Activated CD8-positive, alpha-beta memory T cell treated with anti-CD3 and anti-CD28 coated beads for 36 hours (primary cell): Measurements from ENCODE around the gene DNAJC5. TPM values are rescaled to one million over a fixed set of nuclear protein-coding genes. Genes with fewer than 3 reads are reported as not detected.
"Not testable (repeated sequence)": the region's sequence is repeated elsewhere in the genome, so short reads cannot be mapped to it uniquely, and the experiment has no call there.

Experiments used
- CTCF ChIA-PET: fragments of 350-600 bp; sonication (Branson Sonifier 250); formaldehyde crosslinking; loops from one replicate; lab custom pipeline; 2021; ENCODE audit warnings: antibody characterized with exemption; lab: Charles Lee
- POLR2A ChIA-PET: fragments of 350-600 bp; sonication (Branson Sonifier 250); formaldehyde crosslinking; loops from one replicate; lab custom pipeline; 2021; ENCODE audit warnings: antibody characterized with exemption; lab: Charles Lee
- total RNA-seq, 2 experiments: library from RNA; stranded (reverse); gene quantifications; one replicate each; pipeline ENCODE4 v1.2.3, GENCODE V29; 2021

Gene DNAJC5
- total RNA-seq, 2 experiments from 2014 or later = 40.3 TPM

DNA sequence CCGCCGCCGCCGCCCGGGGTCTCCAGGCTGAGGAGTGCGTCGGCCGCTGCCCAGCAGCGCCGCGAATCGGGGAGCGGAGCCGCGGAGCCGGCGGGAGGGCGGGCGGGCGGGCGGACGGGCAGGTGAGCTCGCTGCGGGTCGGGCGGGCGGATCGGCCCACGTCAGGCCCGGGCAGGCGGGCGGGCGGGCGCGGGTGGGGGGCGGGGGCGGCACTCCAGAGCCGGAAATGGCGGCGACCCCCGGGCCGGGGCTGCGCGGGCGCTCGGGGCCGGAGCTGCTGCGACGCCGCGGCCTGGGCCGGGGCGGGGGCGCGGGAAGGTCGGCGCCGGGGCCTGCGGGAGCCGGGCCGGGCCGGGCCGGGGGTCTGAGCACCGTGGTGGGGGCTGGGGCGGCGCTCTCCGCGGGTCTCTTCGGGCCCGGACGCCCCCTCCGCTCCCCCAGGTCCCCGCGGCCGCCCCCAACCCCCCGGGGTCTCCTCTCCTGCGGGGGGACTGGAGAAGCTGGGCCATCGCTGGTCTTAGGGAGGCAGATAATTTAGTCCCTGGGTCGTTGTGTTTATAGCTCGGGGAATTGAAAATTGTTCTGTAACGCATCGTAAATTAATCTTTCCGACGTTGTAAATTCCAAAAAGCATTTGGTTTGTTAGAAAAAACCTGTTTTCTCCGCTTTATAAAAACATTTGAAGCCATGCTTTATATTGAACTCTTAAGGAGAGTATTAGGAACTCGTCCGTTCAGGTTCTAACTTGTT lies 451 bp downstream of the DNAJC5 start:
- ChIA-PET POLR2A (interaction anchor here (0.8 to 2.6 kb wide), 3 partner anchors 30 to 623 kb away, joined by 3 to 13 read pairs (median 5); partner anchors contain the start of genes SAMD10 and TPD52L2), CTCF (no interaction called here)

- POLR2A ChIA-PET = interaction anchor here (0.8 to 2.6 kb wide), 3 partner anchors 31 to 624 kb away, joined by 3 to 13 read pairs (median 5); partner anchors contain the start of genes SAMD10 and TPD52L2
Observed at GRCh38 chr20:63895952-63896263, 982 bp downstream of the DNAJC5 start.

DNA sequence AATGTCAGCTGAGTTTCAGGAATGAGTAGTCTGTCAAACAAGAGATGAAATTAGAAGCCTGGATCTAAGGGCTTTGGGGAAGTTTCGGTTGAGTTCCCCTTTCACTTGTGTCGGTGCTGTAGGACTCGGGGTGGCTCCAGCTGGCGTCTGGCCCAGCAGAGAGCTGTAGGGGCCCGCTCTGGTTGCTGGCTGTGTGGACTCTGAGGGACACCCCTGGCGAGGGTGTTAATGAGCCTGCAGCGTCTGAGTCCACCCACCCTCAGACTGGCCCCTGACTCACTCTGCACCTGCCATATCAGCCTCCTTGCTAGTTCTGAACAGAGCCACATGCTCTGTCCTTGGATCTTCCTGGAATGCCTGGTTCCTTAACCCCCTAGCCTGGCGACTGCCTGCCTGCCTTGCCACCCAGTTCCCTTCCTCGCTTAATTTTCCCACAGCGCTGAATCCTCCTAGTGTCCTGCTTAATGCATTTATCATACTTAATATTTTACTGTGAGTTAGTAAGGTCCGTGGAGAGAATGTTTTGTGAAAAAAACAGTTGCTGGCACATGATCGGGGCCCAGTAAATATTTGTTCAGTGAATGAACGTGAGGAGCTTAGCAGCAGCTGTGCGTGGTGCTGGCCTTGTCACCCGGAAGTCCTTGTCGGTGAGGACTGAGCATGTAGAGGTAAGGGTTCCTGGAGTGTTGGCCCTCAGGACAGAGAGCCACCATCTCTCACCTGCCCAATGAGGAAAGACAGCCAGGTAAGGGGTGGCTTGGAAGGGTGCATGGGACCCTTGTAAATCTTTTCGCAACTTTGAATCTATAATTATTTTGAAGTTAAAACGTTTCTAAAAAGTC lies 1.6 kb downstream of the DNAJC5 start:
- ChIA-PET CTCF (interaction anchor here (1.0 kb wide), 1 partner anchor 142 kb away, joined by 4 read pairs; no protein-coding TSS in a partner anchor), POLR2A (interaction anchor here (2.6 kb wide), 1 partner anchor 31 kb away, joined by 13 read pairs; the partner anchor contains the start of gene TPD52L2)

More at GRCh38 chr20:63895952-63896263, 982 bp downstream of the DNAJC5 start:
- CTCF ChIA-PET = interaction anchor here (1.0 kb wide), 1 partner anchor 142 kb away, joined by 4 read pairs; no protein-coding TSS in a partner anchor

DNA sequence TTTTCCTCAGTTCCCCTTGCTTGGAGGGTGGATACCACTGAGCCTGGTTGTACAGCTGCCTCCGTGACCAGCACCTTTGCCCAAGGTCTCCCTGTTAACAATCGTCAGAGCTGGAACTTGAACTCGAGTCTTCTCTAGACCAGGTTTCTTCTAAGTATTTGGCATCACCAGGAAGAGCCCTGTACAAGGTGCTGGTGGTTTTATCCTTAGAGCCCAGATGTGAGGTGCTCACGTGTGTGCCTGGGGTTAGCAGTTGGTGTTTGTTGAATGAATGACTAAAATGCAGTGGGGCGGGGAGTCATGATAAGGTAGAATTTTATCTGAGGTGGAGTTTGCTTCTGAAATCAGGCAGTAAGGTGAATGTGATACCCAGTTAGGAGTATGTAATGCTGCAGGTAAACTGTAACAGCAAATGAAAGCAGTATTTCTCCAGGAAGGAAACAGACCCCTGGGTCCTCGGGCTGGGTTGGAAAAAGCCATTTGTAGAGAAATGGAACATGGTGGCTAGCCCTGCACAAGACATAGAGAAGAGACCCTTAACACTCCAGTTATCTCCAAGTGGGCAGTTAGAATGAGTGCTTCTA lies 3.1 kb downstream of the DNAJC5 start:
- ChIA-PET POLR2A (no interaction called here), CTCF (no interaction called here)

- ChIA-PET POLR2A (no interaction called here), CTCF (no interaction called here)
Observed at GRCh38 chr20:63898882-63899558, 4.1 kb downstream of the DNAJC5 start.

- ChIA-PET POLR2A (no interaction called here), CTCF (interaction anchor here (0.7 to 1.6 kb wide), 2 partner anchors 73 to 1420 kb away, joined by 3 to 4 read pairs; no protein-coding TSS in a partner anchor)
Observed at GRCh38 chr20:63900413-63900812, 5.5 kb downstream of the DNAJC5 start.

GRCh38 chr20:63903796-63904561 lies 9.1 kb downstream of the DNAJC5 start:
- ChIA-PET POLR2A (interaction anchor here (0.6 kb wide), 1 partner anchor 154 kb away, joined by 3 read pairs; no protein-coding TSS in a partner anchor), CTCF (interaction anchor here (1.0 kb wide), 1 partner anchor 38 kb away, joined by 3 read pairs; no protein-coding TSS in a partner anchor)

DNA sequence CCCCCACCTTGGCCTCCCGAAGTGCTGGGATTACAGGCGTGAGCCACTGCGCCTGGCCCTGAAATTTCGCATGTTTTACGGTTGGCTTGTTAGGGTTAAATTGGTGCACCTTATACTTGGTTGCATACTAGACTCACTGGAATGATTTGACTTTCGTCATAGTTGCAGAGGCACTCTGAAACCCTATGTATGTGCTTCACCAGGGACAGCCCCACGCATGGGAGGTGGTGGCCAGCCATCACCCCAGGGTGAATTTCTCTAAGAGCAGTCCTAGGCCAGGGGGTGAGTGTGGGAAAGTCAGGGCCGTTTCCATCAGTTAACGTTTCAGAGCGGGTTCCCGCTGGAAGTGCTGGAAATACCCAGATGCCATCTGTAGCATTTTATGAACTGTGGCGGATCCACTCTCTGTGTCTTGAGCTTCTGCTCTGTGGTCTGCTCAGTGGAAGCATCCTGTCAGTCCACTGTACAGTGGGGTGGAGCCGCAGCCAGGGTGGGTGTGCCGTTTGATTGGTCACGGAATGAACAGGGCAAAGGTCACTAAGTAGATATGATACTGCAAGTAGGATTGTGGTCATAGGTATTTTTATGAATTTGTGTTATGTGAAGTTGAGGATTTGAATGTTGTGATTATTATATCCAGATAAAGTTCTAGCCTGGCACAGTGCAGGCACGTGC lies 13.2 kb downstream of the DNAJC5 start:
- ChIA-PET CTCF (interaction anchor here (0.9 kb wide), 1 partner anchor 69 kb away, joined by 3 read pairs; no protein-coding TSS in a partner anchor), POLR2A (no interaction called here)

- POLR2A ChIA-PET = interaction anchor here (1.2 kb wide), 1 partner anchor 37 kb away, joined by 5 read pairs; no protein-coding TSS in a partner anchor
- CTCF ChIA-PET = interaction anchor here (1.0 kb wide), 1 partner anchor 9 kb away, joined by 5 read pairs; no protein-coding TSS in a partner anchor
Observed at GRCh38 chr20:63911176-63911575, 16.2 kb downstream of the DNAJC5 start.

DNA sequence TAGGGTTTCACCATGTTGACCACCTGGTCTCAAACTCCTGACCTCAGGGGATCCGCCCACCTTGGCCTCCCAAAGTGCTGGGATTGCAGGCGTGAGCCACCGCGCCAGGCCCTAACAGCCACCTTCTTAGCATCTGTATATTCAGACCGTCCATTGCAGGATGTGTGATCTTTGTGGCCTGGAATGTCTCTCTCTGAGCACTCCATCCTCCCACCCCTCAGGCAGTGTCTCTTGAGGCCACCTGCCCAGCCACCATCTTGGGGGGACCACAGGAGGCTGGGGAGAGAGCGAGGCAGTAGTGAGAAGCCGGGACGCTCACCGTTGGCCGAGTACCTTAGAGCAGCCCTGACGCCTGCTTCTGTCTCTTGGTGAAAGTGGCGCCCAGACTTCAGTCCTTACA lies 18.8 kb downstream of the DNAJC5 start:
- CTCF ChIA-PET = no interaction called here

DNA sequence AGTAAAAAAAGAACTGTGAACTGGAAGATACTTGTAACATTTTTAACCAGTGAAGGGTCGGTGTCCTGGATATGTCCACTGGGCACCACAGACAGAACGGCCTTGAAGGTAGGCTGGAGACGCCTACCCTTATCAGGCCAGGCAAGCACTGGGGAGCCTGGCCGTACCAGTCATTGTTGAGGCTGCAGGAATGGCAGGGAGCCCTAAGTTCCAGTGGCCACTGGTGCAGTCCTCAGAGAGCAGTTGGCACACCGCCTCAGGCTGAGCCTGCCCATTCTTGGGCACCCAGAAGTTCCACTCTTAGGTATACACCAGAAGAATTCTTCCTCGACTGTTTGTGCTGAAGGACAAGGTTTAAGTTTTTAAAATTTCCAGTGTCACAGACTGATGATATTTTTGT lies 20.5 kb downstream of the DNAJC5 start:
- POLR2A ChIA-PET = interaction anchor here (0.6 kb wide), 1 partner anchor 26 kb away, joined by 4 read pairs; no protein-coding TSS in a partner anchor
- CTCF ChIA-PET = no interaction called here

More for the DNA sequence above, 18.8 kb downstream of the DNAJC5 start:
- POLR2A ChIA-PET = no interaction called here

GRCh38 chr20:63916371-63916939 lies 21.5 kb downstream of the DNAJC5 start:
- POLR2A ChIA-PET = not testable (repeated sequence)

GRCh38 chr20:63917811-63918210 lies 22.9 kb downstream of the DNAJC5 start:
- ChIA-PET POLR2A (interaction anchor here (0.8 kb wide), 1 partner anchor 12 kb away, joined by 3 read pairs; no protein-coding TSS in a partner anchor), CTCF (interaction anchor here (1.2 kb wide), 1 partner anchor 15 kb away, joined by 3 read pairs; no protein-coding TSS in a partner anchor)

More at GRCh38 chr20:63916371-63916939, 21.5 kb downstream of the DNAJC5 start:
- CTCF ChIA-PET = not testable (repeated sequence)

GRCh38 chr20:63919130-63919529 lies 24.2 kb downstream of the DNAJC5 start:
- POLR2A ChIA-PET = no interaction called here
- CTCF ChIA-PET = no interaction called here

- ChIA-PET POLR2A (no interaction called here), CTCF (no interaction called here)
Observed at GRCh38 chr20:63920226-63920625, 25.3 kb downstream of the DNAJC5 start.

GRCh38 chr20:63923651-63924050 lies 28.7 kb downstream of the DNAJC5 start:
- ChIA-PET CTCF (no interaction called here), POLR2A (interaction anchor here (0.5 kb wide), 1 partner anchor 57 kb away, joined by 4 read pairs; no protein-coding TSS in a partner anchor)

- POLR2A ChIA-PET = no interaction called here
- CTCF ChIA-PET = no interaction called here
Observed at GRCh38 chr20:63924241-63924640, 29.3 kb downstream of the DNAJC5 start.
